NCI-H82 treated with DMSO at 0.1 percent for 48 hours (cell line): Measurements from ENCODE around the gene RAB12.
"Not testable (repeated sequence)": the region's sequence is repeated elsewhere in the genome, so short reads cannot be mapped to it uniquely, and the experiment has no call there.

Experiments
- DNase-seq: peaks from one replicate; lab custom pipeline; 2025; ENCODE audit not compliant: unreplicated experiment; lab: John Stamatoyannopoulos, UW

The RAB12 gene

GRCh38 chr18:8611916-8612576, 2.8 kb downstream of the RAB12 start:
- DNase-seq: no peak

DNA sequence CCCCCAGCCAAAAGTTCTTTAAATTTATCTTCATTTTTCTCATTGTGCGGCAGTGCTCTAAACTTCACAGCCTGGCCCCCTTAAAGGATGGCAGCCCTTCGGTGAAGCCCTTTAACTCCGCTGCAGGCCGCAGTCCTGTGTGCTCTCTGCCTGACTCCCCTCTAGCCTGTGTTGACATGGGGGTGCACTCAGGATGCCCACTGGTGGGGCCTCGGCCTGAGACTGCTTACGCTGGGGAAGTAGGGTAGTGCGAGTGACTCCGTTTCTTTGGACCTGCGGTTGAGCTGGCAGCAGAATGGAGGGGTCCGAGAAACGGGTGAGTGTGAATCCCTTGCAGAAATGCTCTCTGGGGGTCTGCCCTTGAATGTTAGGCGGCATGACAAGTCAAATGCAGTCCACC, 5.6 kb downstream of the RAB12 start:
- DNase-seq: no peak

DNA sequence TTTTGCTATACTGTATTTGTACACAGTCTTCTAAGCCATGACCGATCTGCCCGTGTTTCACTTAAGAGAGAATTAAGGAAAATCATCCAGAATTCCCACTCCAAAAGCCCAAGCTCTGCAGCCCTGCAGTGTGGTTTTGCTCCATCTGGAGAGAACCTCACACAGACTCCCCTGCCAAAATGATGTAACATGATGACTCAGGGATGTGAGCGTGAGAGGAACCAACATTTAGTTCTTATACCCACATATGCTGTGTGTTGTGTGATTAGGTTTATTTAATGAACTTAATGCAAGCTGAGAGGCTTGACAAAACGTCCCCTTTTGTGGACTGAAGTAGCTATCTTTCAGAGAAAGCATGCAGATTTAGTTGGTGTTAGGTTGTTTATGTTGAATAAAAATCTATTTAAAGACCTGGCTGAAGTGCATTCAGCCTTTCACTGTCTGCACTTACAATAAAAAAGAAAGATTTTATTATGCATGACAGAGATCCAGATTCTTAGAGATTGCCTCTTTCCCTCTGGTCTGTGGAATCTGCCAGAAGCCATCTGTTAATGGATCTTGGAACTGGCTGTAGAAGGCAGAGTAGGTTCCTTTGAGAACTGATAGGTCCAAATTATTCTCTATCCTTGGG, 6.3 kb downstream of the RAB12 start:
- no peak for DNase-seq

DNA sequence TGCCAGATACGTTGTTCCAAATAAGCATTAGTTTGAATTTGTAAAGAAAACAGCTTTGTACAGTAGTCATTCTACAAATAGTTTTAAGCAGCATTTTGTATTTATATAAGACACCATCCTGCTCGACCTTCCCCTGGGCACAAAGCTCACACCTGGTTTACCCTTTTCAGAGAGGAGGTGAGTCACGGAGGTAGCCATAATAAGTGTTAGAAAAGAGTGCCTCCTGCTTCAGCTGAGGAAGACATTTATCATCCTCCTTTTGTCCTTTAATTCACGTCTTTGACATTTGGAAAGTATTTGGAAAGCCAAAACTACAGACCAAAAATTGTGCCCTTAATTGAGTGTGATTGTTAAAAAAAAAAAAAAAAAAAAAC, 6.8 kb downstream of the RAB12 start:
- DNase-seq: no peak

DNA sequence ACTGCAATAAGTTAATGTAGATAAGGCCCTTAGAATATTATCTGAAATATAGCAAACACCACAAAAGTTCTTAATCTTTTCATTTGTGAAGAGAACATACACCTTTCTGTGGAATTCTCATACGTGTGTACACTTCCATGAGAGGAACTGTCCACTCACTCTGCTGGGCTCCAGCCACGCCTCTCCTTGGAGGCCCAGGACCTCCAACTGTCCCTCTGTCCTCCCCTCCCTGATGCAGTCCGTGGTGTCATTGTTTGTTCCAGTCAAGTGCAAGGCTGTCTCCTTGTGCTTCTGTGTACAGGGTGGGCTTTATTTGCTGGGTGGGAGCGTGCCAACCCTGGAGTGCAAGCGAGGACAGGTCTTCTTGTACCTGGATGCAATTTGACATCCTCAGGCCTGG, 8.7 kb downstream of the RAB12 start:
- no peak for DNase-seq

DNA sequence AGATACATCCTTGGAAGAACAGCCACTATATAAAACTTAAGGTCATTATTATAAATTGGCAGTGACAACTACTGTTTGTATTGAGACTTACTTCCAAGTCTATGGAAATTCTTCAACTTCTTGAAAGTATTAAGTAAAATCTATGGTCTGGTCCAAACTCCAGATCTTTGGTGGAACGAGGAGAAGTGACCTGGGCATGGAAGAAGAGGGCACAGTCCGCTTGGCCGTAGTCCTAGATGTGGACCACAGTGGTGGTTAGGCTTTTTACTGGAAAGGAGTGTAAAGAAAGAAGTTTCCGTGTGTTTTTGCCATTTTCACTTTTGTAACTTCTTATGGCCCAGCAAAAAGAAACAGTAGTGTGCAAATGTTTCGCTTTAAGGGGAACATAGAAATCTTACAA, 9.8 kb downstream of the RAB12 start:
- DNase-seq: no peak

DNA sequence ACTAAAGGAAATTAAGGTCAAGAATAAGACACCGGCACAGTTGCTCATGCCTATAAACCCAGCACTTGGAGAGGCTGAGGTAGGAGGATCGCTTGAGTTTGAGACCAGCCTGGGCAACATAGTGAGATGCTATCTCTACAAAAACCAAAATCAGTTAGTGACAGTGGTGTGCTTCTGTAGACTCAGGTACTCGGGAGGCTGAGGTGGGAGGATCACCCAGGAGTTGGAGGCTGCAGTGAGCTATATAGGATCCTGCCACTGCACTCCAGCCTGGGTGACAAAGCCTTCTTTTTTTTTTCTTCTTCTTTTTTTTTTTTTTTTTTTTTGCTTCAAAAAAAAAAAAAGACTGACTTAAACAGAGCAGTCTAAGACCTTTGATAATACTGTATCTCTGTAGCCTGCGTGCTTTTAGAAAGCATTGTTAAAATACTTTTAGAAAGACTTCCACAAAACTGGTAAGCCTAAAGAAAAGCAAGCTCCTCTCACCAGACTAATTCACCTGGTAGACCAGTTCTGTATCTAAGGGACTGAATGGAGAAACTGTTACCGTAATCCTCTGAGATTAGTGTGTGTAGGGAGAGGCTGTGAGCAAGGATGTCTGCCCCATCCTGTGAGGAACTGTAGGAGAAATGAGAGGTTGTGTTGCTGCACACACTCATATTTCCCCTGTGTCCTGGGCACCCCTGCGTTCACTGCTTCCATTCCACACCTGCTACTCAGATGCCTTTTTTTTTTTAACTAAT, 10.8 kb downstream of the RAB12 start:
- no peak for DNase-seq

DNA sequence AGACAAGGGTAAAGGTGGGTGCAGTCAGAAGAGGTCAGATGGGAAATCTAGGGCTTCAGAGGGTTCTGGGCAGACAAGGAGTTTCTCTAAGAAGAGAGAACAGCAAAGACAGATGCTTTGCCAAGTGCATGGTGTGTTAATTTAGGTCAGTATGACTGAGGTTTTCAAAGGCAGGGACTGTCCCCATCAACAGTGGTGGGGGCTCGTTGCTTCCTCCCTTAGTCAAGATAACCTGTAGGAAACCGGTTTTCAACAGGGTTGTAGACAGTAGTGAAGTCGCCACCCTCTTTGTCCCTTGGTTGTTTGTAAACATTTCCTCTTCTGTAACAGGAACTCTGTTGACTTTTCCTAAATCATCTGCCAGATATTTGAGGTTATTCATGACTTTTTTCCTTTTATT, 11.6 kb downstream of the RAB12 start:
- DNase-seq: no peak

DNA sequence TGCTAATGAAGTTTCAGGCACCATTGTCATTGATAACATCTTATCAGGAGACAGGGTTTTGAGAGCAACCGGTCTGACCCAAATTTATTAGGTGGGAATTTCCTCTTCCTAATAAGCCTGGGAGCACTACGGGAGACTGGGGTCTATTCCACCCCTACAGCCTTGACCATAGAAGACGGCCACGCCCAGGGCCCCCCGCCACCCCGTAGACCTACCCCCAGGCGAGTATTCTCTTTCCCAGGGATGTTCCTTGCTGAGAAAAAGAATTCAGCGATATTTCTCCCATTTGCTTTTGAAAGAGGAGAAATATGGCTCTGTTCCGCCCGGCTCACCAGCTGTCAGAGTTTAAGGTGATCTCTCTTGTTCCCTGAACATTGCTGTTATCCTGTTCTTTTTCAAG, 13.4 kb downstream of the RAB12 start:
- DNase-seq: not testable (repeated sequence)

DNA sequence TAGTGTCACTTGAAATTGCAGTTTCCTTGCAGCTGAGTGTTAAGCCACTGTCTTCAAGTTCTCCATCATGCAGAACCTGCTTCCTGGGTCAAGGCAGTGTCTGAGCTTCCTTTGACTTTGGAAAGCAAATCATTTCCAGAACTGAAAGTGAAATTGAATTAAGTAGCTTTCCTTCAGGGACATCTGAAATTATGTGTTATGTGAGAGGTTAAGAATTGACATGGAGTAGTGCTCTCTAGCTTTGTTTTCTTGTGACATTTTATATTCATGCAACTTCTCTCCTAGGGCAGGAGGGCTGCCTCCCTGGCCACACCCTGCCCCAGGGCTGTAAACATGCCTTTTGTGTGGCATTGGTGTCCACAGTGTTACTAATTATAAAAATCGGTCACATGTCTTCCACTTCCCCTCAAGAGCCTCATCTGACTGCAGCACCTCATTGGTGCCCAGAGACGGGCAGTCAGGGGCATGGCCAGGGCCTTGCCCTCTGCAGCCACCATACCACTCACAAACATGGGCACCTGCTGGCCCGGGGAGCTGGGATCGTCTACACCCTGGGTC, 14.4 kb downstream of the RAB12 start:
- DNase-seq: no peak

DNA sequence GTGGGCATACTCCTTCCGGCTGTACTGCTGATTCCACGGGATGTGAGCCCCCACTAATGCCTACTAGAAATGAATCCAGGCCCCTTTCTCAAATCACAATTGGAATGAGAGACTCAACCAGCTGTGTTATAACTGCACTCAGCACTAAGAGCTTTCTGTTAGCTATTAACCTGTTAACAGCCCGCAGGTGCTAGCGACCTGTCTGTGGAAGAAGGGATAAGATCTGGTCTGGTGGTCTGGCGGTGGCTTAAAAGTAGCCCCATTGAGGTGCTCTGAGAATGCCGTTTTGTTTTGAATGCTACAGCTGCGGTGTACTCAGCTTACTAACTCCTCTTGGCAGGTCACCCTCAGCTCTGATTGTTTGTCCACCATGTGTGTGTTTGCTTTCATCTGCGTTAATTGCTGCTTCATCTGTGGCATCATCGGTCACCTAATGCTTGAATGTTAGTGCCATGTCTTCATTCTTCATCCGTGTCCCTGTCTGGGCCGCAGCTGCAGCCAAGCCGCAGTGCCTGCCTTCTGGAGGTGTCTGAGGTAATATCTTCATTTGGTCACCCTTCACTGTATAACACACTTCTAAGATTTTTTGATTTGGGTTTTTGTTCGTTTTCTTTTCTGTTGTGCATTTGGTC, 16.3 kb downstream of the RAB12 start:
- DNase-seq: no peak

- no peak for DNase-seq
These were observed 17.3 kb downstream of the RAB12 start for GRCh38 chr18:8626414-8627106.

DNA sequence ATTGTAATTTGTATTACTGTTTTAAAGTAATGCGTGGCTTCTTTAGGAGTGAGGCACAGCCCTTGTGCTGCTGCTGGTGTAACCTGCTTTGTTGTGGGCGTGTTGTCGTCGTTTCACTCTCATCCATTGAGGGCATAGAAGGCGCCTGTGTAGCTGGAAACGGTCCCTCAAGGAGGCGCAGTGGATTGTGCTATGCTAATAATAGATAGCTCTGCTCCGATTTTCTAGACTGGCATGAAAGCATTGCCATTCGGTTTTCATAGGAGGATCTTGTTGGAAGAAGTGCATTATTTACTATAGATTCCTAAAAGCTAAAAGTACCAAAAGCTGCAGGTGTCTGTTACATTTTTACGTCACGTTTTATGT, 17.9 kb downstream of the RAB12 start:
- DNase-seq: no peak

- no peak for DNase-seq
These were observed 18.3 kb downstream of the RAB12 start for GRCh38 chr18:8627540-8627939.

DNA sequence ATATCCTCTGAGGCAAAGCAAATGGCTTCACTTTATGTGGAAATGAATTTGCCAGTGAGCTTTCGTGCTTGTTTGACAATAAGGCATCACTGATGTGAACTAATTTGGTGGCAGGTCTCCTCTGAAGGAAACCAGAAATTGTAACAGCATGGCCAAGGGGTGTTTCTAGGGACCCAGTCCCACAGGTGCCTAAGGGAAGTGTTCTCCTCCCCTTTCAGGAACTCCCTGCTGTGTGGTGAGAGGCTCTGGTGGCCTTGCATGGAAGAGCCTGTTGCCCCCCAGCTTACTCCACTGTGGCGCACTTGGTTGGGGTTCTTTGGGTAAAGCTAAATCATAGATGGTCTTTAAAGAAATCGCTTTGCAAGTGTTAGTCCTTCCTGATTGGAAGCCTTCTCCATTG, 20.4 kb downstream of the RAB12 start:
- no peak for DNase-seq

- DNase-seq: no peak
These were observed 21.3 kb downstream of the RAB12 start for GRCh38 chr18:8630546-8630945.

GRCh38 chr18:8631265-8631664, 22.0 kb downstream of the RAB12 start:
- DNase-seq: no peak

DNA sequence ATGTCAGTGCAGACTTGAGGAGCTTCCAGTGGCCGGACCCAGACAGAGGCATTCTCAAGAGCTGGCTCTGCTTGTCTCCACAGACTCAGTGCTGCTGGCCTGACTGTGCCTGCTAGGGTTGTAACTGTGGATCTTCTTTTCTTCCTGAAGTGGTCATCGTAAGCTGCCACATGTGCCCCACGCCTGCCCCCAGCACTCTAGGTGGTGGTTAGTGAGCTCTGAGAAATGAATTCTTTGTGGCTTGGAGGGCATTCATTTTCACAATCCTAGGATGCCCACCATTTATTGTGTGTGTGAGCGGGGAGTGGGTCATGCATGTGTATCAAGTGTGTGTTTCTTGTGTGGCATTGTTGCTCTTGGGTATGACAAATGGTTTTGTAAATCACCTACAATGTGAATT, 23.1 kb downstream of the RAB12 start:
- no peak for DNase-seq

DNA sequence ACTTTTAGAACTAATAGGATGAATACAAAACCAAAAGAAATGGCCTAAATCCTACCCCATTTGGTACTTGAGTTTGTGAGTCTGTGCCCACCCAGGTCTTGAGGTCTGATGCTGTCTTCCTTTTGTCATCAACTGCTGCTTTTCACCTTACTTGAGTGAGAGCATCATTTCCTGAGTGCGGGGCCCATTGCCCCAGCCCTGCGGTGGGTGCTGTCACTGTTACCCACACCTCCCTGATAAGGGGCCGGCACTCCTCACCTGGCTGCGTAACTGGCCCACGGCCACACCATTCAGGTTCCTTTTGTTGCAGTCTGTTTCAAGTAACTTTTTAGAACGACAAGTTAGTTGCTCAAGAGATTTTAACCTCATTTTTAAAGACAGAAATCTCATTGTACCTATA, 25.3 kb downstream of the RAB12 start:
- DNase-seq: no peak

DNA sequence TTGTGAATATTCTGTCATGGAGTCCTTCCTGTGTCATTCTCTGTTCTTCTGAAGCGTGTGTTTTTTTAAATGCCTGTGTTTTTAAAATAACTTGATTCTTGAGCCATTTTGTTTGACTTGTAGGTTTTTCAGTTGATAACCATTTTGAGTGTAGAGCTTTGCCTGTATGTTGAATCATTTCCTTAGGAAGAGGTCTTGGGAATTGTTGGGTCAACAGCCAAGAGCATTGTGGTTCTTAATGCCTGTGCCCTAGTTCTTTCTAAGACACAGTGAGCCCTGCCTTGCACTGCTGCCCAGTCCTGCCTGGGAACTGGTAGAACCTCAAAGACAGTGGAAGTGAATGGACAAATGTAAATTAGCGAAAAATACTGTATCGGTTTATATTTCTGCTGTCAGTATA, 25.9 kb downstream of the RAB12 start:
- DNase-seq: no peak

- no peak for DNase-seq
These were observed 30.5 kb downstream of the RAB12 start for GRCh38 chr18:8639762-8640161.
